Neural crest cell (in vitro differentiated cells): ENCODE data around the gene SLC25A53. TPM values are rescaled to one million over a fixed set of nuclear protein-coding genes. Genes with fewer than 3 reads are reported as not detected.

ENCODE experiments used
- DNase-seq: peaks from one replicate; pipeline ENCODE4 v3.0.0; 2021; ENCODE audit warnings: low read depth, mixed read lengths, low spot score
- H3K27ac Mint-ChIP-seq: one replicate; pipeline ENCODE4 v1.8.0; 2021; ENCODE audit warnings: mild to moderate bottlenecking, mixed read lengths; ENCODE audit not compliant: unreplicated experiment
- H3K27me3 Mint-ChIP-seq: 2 replicates; pipeline ENCODE4 v1.8.0; 2021; ENCODE audit warnings: low read depth, mild to moderate bottlenecking, mixed read lengths
- H3K36me3 Mint-ChIP-seq: 2 replicates; pipeline ENCODE4 v1.8.0; 2021; ENCODE audit warnings: low read depth, mild to moderate bottlenecking, mixed read lengths
- H3K4me1 Mint-ChIP-seq: 2 replicates; pipeline ENCODE4 v1.8.0; 2021; ENCODE audit warnings: mixed read lengths
- H3K4me3 Mint-ChIP-seq: one replicate; pipeline ENCODE4 v1.8.0; 2021; ENCODE audit warnings: mild to moderate bottlenecking, mixed read lengths
- H3K9me3 Mint-ChIP-seq: 2 replicates; pipeline ENCODE4 v1.8.0; 2021; ENCODE audit warnings: mixed read lengths
- total RNA-seq: library from RNA; stranded (reverse); gene quantifications from 2 replicates; pipeline ENCODE4 v1.2.1, GENCODE V29; 2021
- TF ChIP-seq, protein P1 (sequence below): fragments of 200-600 bp; sonication (generic); conservative IDR thresholded peaks from 2 replicates; pipeline ENCODE4 v1.5.0; 2021; ENCODE audit warnings: antibody characterized with exemption, mild to moderate bottlenecking

SLC25A53 gene
- total RNA-seq, 1 donor from 2014 or later: 6.8 TPM

- no peak for DNase-seq
- H3K36me3 Mint-ChIP-seq: peaks cover 7% of the 10 kb centered on the region
- no peak overlapping the region for H3K27ac Mint-ChIP-seq
- no peak overlapping the region for H3K4me3 Mint-ChIP-seq
- H3K27me3 Mint-ChIP-seq: no peaks in the 10 kb centered on the region
- no peaks in the 10 kb centered on the region for H3K9me3 Mint-ChIP-seq
- TF ChIP-seq, protein P1, sequence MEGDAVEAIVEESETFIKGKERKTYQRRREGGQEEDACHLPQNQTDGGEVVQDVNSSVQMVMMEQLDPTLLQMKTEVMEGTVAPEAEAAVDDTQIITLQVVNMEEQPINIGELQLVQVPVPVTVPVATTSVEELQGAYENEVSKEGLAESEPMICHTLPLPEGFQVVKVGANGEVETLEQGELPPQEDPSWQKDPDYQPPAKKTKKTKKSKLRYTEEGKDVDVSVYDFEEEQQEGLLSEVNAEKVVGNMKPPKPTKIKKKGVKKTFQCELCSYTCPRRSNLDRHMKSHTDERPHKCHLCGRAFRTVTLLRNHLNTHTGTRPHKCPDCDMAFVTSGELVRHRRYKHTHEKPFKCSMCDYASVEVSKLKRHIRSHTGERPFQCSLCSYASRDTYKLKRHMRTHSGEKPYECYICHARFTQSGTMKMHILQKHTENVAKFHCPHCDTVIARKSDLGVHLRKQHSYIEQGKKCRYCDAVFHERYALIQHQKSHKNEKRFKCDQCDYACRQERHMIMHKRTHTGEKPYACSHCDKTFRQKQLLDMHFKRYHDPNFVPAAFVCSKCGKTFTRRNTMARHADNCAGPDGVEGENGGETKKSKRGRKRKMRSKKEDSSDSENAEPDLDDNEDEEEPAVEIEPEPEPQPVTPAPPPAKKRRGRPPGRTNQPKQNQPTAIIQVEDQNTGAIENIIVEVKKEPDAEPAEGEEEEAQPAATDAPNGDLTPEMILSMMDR: no peak
- H3K4me1 Mint-ChIP-seq: no peaks in the 10 kb centered on the region
Observed at GRCh38 chrX:104126856-104127255, 30.0 kb downstream of the SLC25A53 start.

- Mint-ChIP-seq H3K4me3 (no peak overlapping the region), H3K4me1 (peaks cover 4% of the 10 kb centered on the region), H3K36me3 (peaks cover 4% of the 10 kb centered on the region), H3K9me3 (no peaks in the 10 kb centered on the region), H3K27ac (no peak overlapping the region), H3K27me3 (no peaks in the 10 kb centered on the region)
- no peak for DNase-seq
- TF ChIP-seq, protein P1: no peak
Observed at GRCh38 chrX:104122829-104123228, 34.0 kb downstream of the SLC25A53 start.

- Mint-ChIP-seq H3K36me3 (no peaks in the 10 kb centered on the region), H3K27ac (no peak overlapping the region), H3K9me3 (no peaks in the 10 kb centered on the region), H3K27me3 (no peaks in the 10 kb centered on the region), H3K4me3 (no peak overlapping the region), H3K4me1 (peaks cover 8% of the 10 kb centered on the region)
- no peak for DNase-seq
- TF ChIP-seq, protein P1: no peak
Observed at GRCh38 chrX:104118765-104119164, 38.0 kb downstream of the SLC25A53 start.

DNA sequence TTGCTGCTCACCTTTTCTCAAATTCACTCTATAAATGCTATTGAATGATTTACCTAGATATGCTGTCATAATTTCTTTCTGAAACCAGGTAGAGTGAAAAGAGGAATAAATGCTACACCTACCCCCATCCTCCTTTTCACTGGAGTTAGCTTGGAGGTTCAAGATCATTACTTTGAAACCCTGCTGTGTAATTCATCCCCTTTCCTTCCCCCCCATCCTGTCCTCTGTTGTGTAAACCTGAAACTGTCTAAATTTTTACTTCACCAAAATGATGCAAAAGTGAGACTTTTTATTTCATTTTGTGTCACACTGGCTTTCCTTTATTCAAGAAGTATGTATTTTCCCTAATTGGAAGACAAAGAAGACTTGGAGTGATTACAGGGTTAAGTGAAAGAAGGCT lies 39.0 kb downstream of the SLC25A53 start:
- no peak for DNase-seq
- Mint-ChIP-seq H3K36me3 (no peaks in the 10 kb centered on the region), H3K4me3 (no peak overlapping the region), H3K9me3 (no peaks in the 10 kb centered on the region), H3K27ac (no peak overlapping the region), H3K27me3 (no peaks in the 10 kb centered on the region), H3K4me1 (peaks cover 17% of the 10 kb centered on the region)
- TF ChIP-seq, protein P1: no peak

GRCh38 chrX:104113222-104113965 lies 43.4 kb downstream of the SLC25A53 start:
- H3K4me3 Mint-ChIP-seq: peak overlapping the region; percentile 94
- no peaks in the 10 kb centered on the region for H3K27me3 Mint-ChIP-seq
- no peaks in the 10 kb centered on the region for H3K36me3 Mint-ChIP-seq
- no peaks in the 10 kb centered on the region for H3K9me3 Mint-ChIP-seq
- H3K4me1 Mint-ChIP-seq: peaks cover 31% of the 10 kb centered on the region
- H3K27ac Mint-ChIP-seq: peak overlapping the region; percentile 98
- TF ChIP-seq, protein P1: peak; percentile 66
- peak; percentile 36 for DNase-seq
